ENCODE results near the gene MVB12B. TPM values are rescaled to one million over a fixed set of nuclear protein-coding genes. Genes with fewer than 3 reads are reported as not detected.

Gene MVB12B
- total and polyA plus RNA-seq, 9 donors: 7.0 to 23.1 (median 17.8) TPM

DNA sequence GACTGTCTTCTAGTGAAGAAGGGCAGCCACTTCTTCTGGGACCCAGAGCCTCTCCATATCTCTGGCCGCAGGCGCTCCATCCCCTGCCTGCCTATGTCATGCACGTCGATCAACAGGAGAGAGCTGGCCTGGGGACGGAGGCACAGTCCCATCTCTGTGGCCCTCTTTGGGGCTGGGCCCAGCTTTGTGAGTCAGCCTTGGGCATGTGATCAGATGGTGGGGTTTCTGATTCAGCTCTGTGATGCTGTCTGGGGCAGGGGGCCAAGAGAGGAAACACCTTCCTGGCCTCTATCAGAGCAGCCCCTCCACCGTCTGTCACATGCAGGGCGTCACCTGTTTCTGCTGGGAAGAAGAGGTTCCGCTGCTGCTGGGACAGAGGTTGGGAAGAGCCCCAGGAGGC, 72.6 kb downstream of the MVB12B start:
- WGBS, 3 donors: 83 to 96% (median 94%) methylated on average over 8 of the region's 8 CpGs

DNA sequence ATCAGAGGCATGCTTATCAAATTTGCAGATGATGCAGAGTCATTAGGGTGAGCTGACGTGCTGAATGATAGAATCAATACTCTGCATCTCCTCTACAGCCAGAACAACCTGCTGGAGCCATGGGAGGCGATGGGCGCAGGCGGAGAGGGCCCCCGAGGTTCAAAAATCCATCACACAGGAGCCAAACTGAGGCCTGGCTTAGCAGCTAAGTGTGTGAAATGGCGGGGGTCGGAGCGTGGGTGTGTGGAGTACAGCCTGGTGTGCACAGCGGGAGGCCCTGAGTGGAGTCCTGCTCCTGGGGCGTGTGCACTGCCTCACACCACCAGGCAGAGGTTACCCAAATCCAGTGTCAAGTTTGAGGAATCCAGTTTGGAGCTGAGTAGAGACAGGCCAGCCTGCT, 73.2 kb downstream of the MVB12B start:
- 95 to 97% (median 96%) methylated on average over 10 of the region's 10 CpGs for WGBS, 3 donors
- Histone ChIP-seq H3K27me3 (no peaks in the 10 kb centered on the region), H3K4me1 (ENCODE audit: insufficient read depth) (no peaks in the 10 kb centered on the region), H3K4me3 (no peak overlapping the region), H3K36me3 (no peaks in the 10 kb centered on the region), H3K9me3 (no peaks in the 10 kb centered on the region), H3K27ac (no peak overlapping the region)
- DNase-seq: no peak
- intact Hi-C loops (cut with DNase I): loop anchor here in 3 of 4 donors (5.0 to 10.0 kb wide), 5 partner anchors 85 to 995 kb away; no protein-coding TSS in a partner anchor
- no peak for TF ChIP-seq EP300 (IDR thresholded peaks at IDR 0.05)
- TF ChIP-seq, protein P1, sequence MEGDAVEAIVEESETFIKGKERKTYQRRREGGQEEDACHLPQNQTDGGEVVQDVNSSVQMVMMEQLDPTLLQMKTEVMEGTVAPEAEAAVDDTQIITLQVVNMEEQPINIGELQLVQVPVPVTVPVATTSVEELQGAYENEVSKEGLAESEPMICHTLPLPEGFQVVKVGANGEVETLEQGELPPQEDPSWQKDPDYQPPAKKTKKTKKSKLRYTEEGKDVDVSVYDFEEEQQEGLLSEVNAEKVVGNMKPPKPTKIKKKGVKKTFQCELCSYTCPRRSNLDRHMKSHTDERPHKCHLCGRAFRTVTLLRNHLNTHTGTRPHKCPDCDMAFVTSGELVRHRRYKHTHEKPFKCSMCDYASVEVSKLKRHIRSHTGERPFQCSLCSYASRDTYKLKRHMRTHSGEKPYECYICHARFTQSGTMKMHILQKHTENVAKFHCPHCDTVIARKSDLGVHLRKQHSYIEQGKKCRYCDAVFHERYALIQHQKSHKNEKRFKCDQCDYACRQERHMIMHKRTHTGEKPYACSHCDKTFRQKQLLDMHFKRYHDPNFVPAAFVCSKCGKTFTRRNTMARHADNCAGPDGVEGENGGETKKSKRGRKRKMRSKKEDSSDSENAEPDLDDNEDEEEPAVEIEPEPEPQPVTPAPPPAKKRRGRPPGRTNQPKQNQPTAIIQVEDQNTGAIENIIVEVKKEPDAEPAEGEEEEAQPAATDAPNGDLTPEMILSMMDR (IDR thresholded peaks at IDR 0.05): no peak
- no peak for TF ChIP-seq POLR2A (IDR thresholded peaks at IDR 0.05)

More for the DNA sequence above, 72.6 kb downstream of the MVB12B start:
- TF ChIP-seq, protein P1 (IDR thresholded peaks at IDR 0.05): no peak
- TF ChIP-seq EP300 (IDR thresholded peaks at IDR 0.05) (no peak), POLR2A (IDR thresholded peaks at IDR 0.05) (no peak)
- intact Hi-C loops (cut with DNase I): loop anchor here in 3 of 4 donors (5.0 to 10.0 kb wide), 3 partner anchors 84 to 992 kb away; no protein-coding TSS in a partner anchor
- no peak for DNase-seq
- no peaks in the 10 kb centered on the region for H3K4me1 ChIP-seq (ENCODE audit: insufficient read depth)
- no peaks in the 10 kb centered on the region for H3K36me3 ChIP-seq
- H3K4me3 ChIP-seq: no peak overlapping the region
- no peaks in the 10 kb centered on the region for H3K9me3 ChIP-seq
- no peaks in the 10 kb centered on the region for H3K27me3 ChIP-seq
- H3K27ac ChIP-seq: no peak overlapping the region

DNA sequence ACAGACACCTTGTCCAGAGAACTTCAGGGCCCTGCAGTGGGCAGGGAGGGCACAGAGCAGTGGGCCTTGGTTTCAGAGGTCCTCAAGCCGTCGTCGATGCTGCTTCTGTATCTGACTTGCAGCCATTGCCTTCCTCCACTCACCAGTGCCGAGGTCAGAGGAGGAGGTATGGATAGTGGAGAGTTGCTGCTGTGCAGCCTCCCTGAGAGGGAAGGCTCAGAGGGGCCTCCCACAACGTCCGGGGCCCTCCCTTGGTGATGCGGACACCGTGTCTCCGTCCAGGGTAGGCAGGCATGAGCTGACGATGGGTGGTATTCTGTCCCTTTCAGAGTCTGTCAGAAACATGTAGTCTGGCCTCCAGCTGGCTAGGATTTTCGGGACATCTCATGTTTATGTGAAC, 73.9 kb downstream of the MVB12B start:
- intact Hi-C loops (cut with DNase I): loop anchor here in 2 of 4 donors (10.0 kb wide), 2 partner anchors 84 to 996 kb away; no protein-coding TSS in a partner anchor
- no peak overlapping the region for H3K4me3 ChIP-seq

DNA sequence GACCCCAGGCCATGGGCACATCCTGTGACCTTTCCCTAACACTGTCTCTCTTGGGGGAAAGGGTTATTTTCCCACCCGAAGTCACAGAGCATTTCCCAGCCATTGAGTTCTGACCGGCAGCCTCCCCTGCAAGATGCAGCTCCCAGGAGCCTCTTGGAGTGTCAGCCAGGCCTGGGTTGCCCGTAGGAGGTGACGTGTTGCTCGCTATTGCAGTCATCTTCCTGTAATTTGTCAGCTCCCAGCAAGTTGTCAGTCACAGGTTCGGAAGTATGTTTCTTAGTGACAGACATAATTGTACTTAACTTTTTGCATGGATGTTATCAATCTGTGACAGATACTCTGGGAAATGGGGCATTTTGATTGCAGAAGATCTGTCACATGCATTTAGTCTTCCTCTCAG, 74.5 kb downstream of the MVB12B start:
- 66 to 81% (median 79%) methylated on average over 6 of the region's 6 CpGs for WGBS, 3 donors
- no peak for DNase-seq
- no peaks in the 10 kb centered on the region for H3K9me3 ChIP-seq
- no peaks in the 10 kb centered on the region for H3K36me3 ChIP-seq
- no peak for TF ChIP-seq POLR2A (IDR thresholded peaks at IDR 0.05)
- TF ChIP-seq, protein P1 (IDR thresholded peaks at IDR 0.05): no peak
- TF ChIP-seq EP300 (IDR thresholded peaks at IDR 0.05): no peak
- H3K4me1 ChIP-seq (ENCODE audit: insufficient read depth): peaks cover under 1% of the 10 kb centered on the region
- H3K27me3 ChIP-seq: no peaks in the 10 kb centered on the region
- no peak overlapping the region for H3K27ac ChIP-seq
- intact Hi-C loops (cut with DNase I): loop anchor here in 2 of 4 donors (10.0 kb wide), 2 partner anchors 84 to 996 kb away; no protein-coding TSS in a partner anchor
- H3K4me3 ChIP-seq: no peak overlapping the region

More for the DNA sequence above, 73.9 kb downstream of the MVB12B start:
- H3K27ac ChIP-seq: no peak overlapping the region
- H3K27me3 ChIP-seq: no peaks in the 10 kb centered on the region
- DNase-seq: no peak
- 75 to 84% (median 83%) methylated on average over 11 of the region's 11 CpGs for WGBS, 3 donors
- H3K4me1 ChIP-seq (ENCODE audit: insufficient read depth): no peaks in the 10 kb centered on the region
- H3K36me3 ChIP-seq: no peaks in the 10 kb centered on the region
- H3K9me3 ChIP-seq: no peaks in the 10 kb centered on the region
- TF ChIP-seq, protein P1 (IDR thresholded peaks at IDR 0.05): no peak
- no peak for TF ChIP-seq POLR2A (IDR thresholded peaks at IDR 0.05)
